ENCODE results near the gene ST3GAL2.

- TF ChIP-seq CTCF (IDR thresholded peaks at IDR 0.05): no peak
- no peak for TF ChIP-seq EZH2 (IDR thresholded peaks at IDR 0.05; ENCODE audit: borderline replicate concordance, insufficient read depth, low read depth, low read length, poor library complexity, severe bottlenecking)
Measured at GRCh38 chr16:70478169-70478568, 39.3 kb upstream of the ST3GAL2 start.

Measured in B cell (primary cell).